ENCODE measurements around the gene FRMD4A. TPM values are rescaled to one million over a fixed set of nuclear protein-coding genes. Genes with fewer than 3 reads are reported as not detected.

FRMD4A gene
- total and polyA plus RNA-seq, 12 donors, result 9.1 to 29.6 (median 14.6) TPM

DNA sequence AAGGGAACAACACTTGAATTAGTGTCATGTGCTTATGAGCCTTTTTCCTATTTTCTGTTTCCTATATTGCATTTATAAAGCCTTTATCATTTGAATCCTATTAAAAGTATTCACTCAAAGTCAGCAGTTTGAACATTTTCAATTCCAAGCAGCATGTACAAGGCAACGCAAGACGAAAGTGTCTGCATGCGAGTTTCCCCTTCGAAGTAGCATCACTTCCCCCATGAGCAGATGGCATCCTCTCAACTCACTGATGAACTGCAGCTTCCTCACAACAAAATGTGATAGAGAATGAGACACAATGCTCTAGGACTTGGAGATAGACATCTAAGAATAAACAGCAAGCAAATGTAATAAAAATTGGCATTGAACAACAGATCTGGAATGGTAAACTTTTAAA lies 473.3 kb downstream of the FRMD4A start:
- intact Hi-C loops (cut with DNase I), result no loop called here
- peak overlapping the region in 2 of 5 donors; percentile 26 to 74 for H3K27ac ChIP-seq
- DNase-seq, result peak in 4 of 7 donors; percentile 19 to 58 (median 48)

DNA sequence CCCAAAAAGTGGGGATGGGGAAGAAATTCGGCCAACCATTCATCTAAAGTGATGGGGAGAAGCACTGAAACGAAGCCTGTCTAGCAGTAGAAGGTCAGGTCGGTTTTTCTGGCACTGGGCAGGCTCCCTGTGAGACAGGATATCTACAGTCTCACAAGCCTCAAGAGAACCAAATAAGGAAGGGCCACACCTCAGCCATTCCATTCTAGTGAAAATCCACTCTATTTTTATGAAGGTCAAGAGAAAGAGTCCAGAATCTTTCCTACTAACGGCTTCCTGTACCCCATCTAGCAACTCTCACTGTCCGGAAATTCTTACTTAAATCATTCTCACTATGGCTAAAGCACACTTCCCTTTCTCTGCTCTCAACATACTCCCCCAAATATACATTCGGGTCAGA lies 476.9 kb downstream of the FRMD4A start:
- TF ChIP-seq, protein P1, sequence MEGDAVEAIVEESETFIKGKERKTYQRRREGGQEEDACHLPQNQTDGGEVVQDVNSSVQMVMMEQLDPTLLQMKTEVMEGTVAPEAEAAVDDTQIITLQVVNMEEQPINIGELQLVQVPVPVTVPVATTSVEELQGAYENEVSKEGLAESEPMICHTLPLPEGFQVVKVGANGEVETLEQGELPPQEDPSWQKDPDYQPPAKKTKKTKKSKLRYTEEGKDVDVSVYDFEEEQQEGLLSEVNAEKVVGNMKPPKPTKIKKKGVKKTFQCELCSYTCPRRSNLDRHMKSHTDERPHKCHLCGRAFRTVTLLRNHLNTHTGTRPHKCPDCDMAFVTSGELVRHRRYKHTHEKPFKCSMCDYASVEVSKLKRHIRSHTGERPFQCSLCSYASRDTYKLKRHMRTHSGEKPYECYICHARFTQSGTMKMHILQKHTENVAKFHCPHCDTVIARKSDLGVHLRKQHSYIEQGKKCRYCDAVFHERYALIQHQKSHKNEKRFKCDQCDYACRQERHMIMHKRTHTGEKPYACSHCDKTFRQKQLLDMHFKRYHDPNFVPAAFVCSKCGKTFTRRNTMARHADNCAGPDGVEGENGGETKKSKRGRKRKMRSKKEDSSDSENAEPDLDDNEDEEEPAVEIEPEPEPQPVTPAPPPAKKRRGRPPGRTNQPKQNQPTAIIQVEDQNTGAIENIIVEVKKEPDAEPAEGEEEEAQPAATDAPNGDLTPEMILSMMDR (IDR thresholded peaks at IDR 0.05), result no peak
- no peak for TF ChIP-seq POLR2A (IDR thresholded peaks at IDR 0.05)
- Histone ChIP-seq H3K4me3 (no peak overlapping the region), H3K27me3 (no peaks in the 10 kb centered on the region), H3K36me3 (replicated peaks in 1 of 2) (no peaks in the 10 kb centered on the region), H3K9me3 (replicated peaks in 1 of 3) (no peaks in the 10 kb centered on the region), H3K27ac (peak overlapping the region in 4 of 5 donors; percentile 7 to 87 (median 64)), H3K4me1 (replicated peaks in 1 of 2) (peaks cover 5 to 9% of the 10 kb centered on the region in 2 donors)
- DNase-seq, result peak in 6 of 7 donors; percentile 32 to 74 (median 44)
- WGBS, 4 donors, result 36 to 52% (median 41%) methylated on average over 6 of the region's 6 CpGs
- intact Hi-C loops (cut with DNase I), result no loop called here

More for the DNA sequence above, 473.3 kb downstream of the FRMD4A start:
- Histone ChIP-seq H3K9me3 (replicated peaks in 1 of 3) (no peaks in the 10 kb centered on the region), H3K4me1 (replicated peaks in 1 of 2) (peaks cover 5 to 9% of the 10 kb centered on the region in 2 donors), H3K4me3 (no peak overlapping the region), H3K36me3 (replicated peaks in 1 of 2) (no peaks in the 10 kb centered on the region), H3K27me3 (no peaks in the 10 kb centered on the region)
- TF ChIP-seq, protein P1 (IDR thresholded peaks at IDR 0.05), result no peak
- TF ChIP-seq POLR2A (IDR thresholded peaks at IDR 0.05), result no peak
- WGBS, 4 donors, result 75 to 93% (median 79%) methylated on average over 4 of the region's 4 CpGs

DNA sequence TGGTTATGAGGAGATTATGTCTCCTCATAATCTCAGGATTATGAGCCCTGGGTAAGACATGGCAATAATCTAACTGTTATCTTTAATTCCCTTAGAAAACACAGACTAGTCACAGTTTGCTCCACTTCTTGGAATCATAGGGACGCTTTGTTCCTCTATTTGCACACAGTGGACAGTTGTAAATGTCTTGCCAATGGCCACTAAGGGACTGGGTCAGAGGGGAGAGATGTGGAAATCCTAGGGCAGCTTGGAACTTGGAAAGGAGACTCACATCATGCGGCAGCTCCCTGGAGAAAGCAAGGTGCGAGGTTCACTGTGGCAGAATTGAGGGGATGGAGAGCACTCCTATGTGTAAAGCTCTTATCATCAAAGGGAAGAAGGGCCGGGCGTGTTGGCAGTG lies 477.9 kb downstream of the FRMD4A start:
- DNase-seq, result peak in 4 of 7 donors; percentile 32 to 66 (median 44)
- 66 to 78% (median 73%) methylated on average over 5 of the region's 5 CpGs for WGBS, 4 donors
- TF ChIP-seq, protein P1 (IDR thresholded peaks at IDR 0.05), result no peak
- TF ChIP-seq POLR2A (IDR thresholded peaks at IDR 0.05), result no peak
- Histone ChIP-seq H3K27ac (peak overlapping the region in 4 of 5 donors; percentile 9 to 87 (median 48)), H3K4me3 (no peak overlapping the region), H3K9me3 (replicated peaks in 1 of 3) (no peaks in the 10 kb centered on the region), H3K36me3 (replicated peaks in 1 of 2) (no peaks in the 10 kb centered on the region), H3K27me3 (no peaks in the 10 kb centered on the region), H3K4me1 (replicated peaks in 1 of 2) (peaks cover 5 to 9% of the 10 kb centered on the region in 2 donors)
- intact Hi-C loops (cut with DNase I), result no loop called here

DNA sequence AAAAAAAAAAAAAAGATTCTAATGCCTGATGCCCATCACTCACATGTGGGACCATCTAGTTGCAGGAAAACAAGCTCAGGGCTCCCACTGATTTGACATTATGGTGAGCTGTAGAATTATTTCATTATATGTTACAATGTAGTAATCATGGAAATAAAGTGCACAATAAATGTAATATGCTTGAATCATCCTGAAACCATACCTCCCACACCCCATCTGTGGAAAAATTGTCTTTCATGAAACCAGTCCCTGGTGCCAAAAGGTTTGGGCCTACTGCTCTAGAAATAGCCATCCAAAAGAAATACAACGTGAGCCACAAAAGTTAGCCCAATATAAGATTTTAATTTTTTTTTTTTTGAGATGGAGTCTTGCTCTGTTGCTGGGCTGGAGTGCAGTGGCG lies 478.8 kb downstream of the FRMD4A start:
- Histone ChIP-seq H3K27me3 (no peaks in the 10 kb centered on the region), H3K4me1 (replicated peaks in 1 of 2) (peaks cover 5 to 9% of the 10 kb centered on the region in 2 donors), H3K9me3 (replicated peaks in 1 of 3) (no peaks in the 10 kb centered on the region), H3K4me3 (no peak overlapping the region), H3K27ac (peak overlapping the region in 1 of 5 donors; percentile 25), H3K36me3 (replicated peaks in 1 of 2) (no peaks in the 10 kb centered on the region)
- TF ChIP-seq POLR2A (IDR thresholded peaks at IDR 0.05), result no peak
- TF ChIP-seq, protein P1 (IDR thresholded peaks at IDR 0.05), result no peak
- 80 to 93% (median 92%) methylated on average over 2 of the region's 2 CpGs for WGBS, 4 donors
- DNase-seq, result no peak
- intact Hi-C loops (cut with DNase I), result no loop called here
